Mammary microvascular endothelial cell (primary cell): ENCODE measurements around the gene WSCD1. TPM values are rescaled to one million over a fixed set of nuclear protein-coding genes. Genes with fewer than 3 reads are reported as not detected.

Experiments used
- total RNA-seq: library from RNA; depleted of rRNA; stranded (reverse); fragments of >200 nt; gene quantifications from 2 replicates; pipeline ENCODE4 v1.2.3, GENCODE V29; 2015

Gene WSCD1
- 15.4 and 18.1 TPM in 2 replicates for total RNA-seq

GRCh38 chr17:6069539-6070429 is at the start of gene WSCD1:
Gene WSCD1, plus strand, starts transcription at chr17:6070379. Its CDS starts 10,280 bp downstream, at chr17:6080659.

